Cardiac fibroblast (primary cell): Measurements from ENCODE around the gene MAGT1.
"Not testable (repeated sequence)": the region's sequence is repeated elsewhere in the genome, so short reads cannot be mapped to it uniquely, and the experiment has no call there.

Experiments used
- DNase-seq, 2 donors: peaks; one replicate each; pipeline versions ENCODE4 v3.0.0 to v3.0.0-alpha.2; 2010; ENCODE audit warnings: low read depth in 2 of 2
- H3K4me3 ChIP-seq, 2 donors: replicated peaks in 1 of 2; 1 replicate in 1 of 2; 2 replicates in 1 of 2; pipeline ENCODE4 v1.5.1; 2011; ENCODE audit warnings: low read depth in 2 of 2, low read length in 2 of 2, mild to moderate bottlenecking in 2 of 2, moderate library complexity in 1 of 2
- TF ChIP-seq, protein P1 (sequence below): IDR thresholded peaks from one replicate; pipeline ENCODE4 v1.5.1; 2011; ENCODE audit warnings: low read depth, mild to moderate bottlenecking, low read length, inconsistent platforms

The MAGT1 gene

GRCh38 chrX:77894921-77895886 lies at the start of gene MAGT1:
TSS of gene MAGT1 (minus strand) at chrX:77895435. CDS start at chrX:77895410, 25 bp downstream.
- DNase-seq: peak; percentile 97 to 98
- TF ChIP-seq, protein P1, sequence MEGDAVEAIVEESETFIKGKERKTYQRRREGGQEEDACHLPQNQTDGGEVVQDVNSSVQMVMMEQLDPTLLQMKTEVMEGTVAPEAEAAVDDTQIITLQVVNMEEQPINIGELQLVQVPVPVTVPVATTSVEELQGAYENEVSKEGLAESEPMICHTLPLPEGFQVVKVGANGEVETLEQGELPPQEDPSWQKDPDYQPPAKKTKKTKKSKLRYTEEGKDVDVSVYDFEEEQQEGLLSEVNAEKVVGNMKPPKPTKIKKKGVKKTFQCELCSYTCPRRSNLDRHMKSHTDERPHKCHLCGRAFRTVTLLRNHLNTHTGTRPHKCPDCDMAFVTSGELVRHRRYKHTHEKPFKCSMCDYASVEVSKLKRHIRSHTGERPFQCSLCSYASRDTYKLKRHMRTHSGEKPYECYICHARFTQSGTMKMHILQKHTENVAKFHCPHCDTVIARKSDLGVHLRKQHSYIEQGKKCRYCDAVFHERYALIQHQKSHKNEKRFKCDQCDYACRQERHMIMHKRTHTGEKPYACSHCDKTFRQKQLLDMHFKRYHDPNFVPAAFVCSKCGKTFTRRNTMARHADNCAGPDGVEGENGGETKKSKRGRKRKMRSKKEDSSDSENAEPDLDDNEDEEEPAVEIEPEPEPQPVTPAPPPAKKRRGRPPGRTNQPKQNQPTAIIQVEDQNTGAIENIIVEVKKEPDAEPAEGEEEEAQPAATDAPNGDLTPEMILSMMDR: no peak
- peak within 1 kb of the TSS; percentile 68 to 79 for H3K4me3 ChIP-seq

DNA sequence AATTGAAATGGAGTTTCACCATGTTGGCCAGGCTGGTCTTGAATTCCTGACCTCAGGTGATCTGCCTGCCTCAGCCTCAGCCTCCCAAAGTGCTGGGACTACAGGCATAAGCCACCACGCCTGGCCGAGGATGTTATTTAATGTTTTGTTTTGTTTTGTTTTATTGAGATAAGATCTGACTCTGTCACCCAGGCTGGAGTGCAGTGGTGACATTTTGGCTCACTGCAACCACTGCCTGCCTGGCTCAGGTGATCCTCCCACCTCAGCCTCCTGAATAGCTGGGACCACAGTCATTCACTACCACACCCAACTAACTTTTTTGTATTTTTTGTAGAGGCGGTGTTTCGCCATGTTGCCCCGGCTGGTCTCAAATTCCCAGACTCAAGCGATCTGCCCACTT lies 49.8 kb upstream of the MAGT1 start:
- H3K4me3 ChIP-seq, DNase-seq: not testable (repeated sequence)

DNA sequence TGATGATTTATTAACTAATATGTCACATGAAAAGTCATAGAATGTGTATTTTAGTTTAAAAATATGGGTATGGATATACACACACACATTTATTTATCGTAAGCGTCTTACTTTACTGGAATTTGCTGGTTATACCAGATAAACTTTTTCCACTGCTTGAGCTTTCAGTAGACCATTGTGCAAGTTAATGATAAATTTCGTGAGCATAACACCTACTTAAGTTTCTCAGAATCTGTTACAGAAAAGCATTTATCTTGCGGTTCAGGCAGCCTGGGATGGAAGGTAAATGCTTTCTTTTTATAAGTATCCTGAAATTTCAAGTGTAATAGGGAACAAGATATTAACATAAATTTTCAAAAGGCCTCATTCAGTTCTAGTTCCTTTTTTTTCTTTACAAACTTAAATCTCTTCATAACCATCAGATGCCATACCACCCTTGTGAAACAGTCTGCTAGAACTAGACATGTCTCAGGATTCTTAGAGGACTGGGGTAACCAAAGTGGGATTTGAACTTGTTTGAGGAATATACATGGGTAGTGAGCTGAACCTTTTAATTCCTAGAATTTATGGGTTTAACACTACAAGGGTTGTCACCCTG lies 42.9 kb upstream of the MAGT1 start:
- no peak overlapping the region for H3K4me3 ChIP-seq
- DNase-seq: no peak
- TF ChIP-seq, protein P1: no peak

DNA sequence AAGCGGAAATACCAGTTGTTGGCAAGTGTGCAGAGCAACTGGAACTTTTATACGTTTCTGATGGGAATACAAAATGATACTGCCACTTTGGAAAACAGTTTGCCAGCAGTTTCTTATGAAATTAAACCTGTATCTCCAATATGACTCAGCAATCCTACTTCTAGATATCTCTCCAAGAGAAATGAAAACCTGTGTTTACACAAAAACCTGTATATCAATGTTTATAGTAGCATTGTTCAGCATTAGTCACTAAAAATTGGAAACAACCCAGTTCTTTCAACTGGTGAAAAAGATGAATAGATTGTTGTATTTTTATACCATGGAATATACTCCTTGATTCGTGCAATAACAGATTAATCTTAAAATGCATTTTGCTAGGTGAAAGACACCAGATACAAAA lies 42.1 kb upstream of the MAGT1 start:
- TF ChIP-seq, protein P1: no peak
- DNase-seq: peak; percentile 16 to 44
- H3K4me3 ChIP-seq: no peak overlapping the region

DNA sequence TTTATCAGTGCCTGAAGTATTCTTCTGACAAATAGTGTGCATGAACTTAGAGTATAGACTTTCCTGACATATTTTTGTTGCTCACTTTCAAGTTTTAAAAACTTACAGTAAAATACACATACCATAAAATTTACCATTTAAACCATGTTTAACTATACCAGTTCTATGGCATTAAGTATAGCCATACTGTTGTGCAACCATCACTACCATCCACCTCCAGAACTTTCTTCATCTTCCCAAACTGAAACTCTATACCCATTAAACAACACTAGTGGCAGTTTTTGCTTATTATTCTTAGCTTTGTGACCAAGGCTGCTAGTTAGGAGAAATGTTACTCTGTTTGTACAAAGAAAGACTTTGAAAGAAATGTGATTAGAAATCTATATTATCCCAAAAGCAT lies 41.1 kb upstream of the MAGT1 start:
- TF ChIP-seq, protein P1: no peak
- DNase-seq: no peak
- no peak overlapping the region for H3K4me3 ChIP-seq

- no peak for DNase-seq
- no peak overlapping the region for H3K4me3 ChIP-seq
- TF ChIP-seq, protein P1: no peak
Observed at GRCh38 chrX:77935886-77936285, 40.7 kb upstream of the MAGT1 start.

- TF ChIP-seq, protein P1: no peak
- H3K4me3 ChIP-seq: no peak overlapping the region
- DNase-seq: no peak
Observed at GRCh38 chrX:77930581-77930980, 35.3 kb upstream of the MAGT1 start.
